HG02970 (cell line): ENCODE measurements around the gene ANKHD1.

Experiments used
- ATAC-seq: cut with Tn5 transposase; IDR thresholded peaks from one replicate; pipeline ENCODE4 v1.9.1; 2021; ENCODE audit warnings: mild to moderate bottlenecking, moderate library complexity, moderate number of reproducible peaks; ENCODE audit not compliant: unreplicated experiment, low FRiP score

Gene ANKHD1, protein sequence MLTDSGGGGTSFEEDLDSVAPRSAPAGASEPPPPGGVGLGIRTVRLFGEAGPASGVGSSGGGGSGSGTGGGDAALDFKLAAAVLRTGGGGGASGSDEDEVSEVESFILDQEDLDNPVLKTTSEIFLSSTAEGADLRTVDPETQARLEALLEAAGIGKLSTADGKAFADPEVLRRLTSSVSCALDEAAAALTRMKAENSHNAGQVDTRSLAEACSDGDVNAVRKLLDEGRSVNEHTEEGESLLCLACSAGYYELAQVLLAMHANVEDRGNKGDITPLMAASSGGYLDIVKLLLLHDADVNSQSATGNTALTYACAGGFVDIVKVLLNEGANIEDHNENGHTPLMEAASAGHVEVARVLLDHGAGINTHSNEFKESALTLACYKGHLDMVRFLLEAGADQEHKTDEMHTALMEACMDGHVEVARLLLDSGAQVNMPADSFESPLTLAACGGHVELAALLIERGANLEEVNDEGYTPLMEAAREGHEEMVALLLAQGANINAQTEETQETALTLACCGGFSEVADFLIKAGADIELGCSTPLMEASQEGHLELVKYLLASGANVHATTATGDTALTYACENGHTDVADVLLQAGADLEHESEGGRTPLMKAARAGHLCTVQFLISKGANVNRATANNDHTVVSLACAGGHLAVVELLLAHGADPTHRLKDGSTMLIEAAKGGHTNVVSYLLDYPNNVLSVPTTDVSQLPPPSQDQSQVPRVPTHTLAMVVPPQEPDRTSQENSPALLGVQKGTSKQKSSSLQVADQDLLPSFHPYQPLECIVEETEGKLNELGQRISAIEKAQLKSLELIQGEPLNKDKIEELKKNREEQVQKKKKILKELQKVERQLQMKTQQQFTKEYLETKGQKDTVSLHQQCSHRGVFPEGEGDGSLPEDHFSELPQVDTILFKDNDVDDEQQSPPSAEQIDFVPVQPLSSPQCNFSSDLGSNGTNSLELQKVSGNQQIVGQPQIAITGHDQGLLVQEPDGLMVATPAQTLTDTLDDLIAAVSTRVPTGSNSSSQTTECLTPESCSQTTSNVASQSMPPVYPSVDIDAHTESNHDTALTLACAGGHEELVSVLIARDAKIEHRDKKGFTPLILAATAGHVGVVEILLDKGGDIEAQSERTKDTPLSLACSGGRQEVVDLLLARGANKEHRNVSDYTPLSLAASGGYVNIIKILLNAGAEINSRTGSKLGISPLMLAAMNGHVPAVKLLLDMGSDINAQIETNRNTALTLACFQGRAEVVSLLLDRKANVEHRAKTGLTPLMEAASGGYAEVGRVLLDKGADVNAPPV (N-terminal part only)

DNA sequence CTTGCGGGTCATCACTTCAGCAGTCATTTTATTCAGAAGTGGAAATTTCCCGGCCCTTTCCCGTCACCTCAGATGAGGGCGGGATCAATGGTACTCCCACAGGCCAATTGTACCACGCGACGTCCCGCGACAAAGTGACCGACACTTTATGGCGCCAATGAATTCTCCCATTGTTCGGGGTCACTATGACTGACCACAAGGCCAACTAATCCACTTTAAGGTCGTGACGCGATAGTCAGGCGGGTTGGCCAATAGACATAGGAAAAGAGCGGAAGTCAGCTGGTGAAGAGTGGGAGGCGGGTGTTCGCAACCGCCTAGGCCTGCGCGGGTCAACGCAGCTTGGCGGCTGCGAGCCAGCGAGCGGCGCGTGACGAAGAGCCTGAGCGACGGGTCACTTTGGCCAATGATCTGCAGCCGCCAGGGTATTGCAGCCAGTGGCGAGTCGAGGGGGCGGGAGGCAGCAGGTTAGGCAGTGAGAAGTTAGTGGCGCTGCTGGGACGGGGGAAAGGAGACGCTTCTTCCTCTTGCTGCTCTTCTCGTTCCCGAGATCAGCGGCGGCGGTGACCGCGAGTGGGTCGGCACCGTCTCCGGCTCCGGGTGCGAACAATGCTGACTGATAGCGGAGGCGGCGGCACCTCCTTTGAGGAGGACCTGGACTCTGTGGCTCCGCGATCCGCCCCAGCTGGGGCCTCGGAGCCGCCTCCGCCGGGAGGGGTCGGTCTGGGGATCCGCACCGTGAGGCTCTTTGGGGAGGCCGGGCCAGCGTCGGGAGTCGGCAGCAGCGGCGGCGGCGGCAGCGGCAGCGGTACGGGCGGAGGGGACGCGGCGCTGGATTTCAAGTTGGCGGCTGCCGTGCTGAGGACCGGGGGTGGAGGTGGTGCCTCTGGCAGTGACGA is at the start of gene ANKHD1:
Gene ANKHD1 (plus strand): TSS at position 472 of the 896 bp plus-strand sequence. CDS start 135 bp downstream, at position 607.
- ATAC-seq = peak; percentile 92

DNA sequence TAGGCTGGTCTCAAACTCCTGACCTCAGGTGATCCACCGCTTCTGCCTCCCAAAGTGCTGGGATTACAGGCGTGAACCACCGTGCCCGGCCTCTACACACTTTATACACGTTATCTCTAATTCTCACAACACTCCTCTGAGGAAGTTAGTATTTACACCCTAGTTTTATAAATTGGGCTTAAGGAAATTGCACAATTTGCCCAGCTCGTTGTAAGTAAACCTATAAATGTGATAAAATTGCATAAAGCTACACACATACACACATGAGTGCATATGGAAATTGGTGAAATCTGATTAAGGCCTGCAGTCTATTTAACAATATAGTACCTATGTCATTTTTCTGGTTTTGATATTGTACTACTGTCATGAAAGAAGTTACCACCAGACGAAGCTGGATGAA is 46.1 kb upstream of the ANKHD1 start:
- no peak for ATAC-seq

DNA sequence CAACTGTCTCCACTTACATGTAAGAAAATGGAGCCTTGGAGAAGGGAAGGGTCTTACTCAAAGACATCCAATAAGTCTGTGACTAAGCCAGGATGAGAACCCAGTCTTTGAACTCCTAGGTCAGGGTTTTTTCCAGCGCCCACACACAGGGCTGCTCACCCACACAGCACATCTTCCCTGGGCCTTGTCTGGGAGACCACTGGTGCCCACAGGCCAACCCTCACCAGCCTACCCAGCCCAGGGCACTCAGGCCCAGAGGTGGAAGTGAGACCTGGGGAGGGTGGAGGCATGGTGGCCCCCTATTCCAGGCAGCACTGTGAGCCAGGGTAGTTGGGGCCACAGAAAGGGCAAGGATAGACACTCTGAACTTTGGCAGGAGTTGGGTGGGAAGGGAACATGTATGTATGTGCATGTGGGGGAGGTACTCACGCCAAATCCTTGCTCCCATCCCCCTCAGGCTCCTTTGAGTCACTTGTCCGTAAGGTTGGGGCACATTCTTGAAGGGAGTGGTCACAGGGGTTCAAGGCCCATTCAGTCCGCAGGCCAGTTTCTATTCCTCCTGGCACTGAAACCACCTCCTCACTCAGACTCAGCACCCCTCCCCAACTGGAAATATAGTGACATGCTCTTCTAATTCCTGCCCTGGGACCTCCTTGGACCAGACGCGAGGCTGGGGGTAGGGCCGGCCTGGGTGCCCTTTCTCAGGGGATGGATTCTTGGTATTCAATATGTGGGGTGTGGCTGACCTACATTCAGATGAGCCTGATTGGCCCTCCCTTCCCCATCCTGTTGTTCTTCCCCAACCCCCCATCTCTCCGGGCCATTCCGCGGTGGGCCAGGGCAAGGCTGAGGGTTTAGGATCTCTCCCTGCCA is 44.5 kb upstream of the ANKHD1 start:
- no peak for ATAC-seq

DNA sequence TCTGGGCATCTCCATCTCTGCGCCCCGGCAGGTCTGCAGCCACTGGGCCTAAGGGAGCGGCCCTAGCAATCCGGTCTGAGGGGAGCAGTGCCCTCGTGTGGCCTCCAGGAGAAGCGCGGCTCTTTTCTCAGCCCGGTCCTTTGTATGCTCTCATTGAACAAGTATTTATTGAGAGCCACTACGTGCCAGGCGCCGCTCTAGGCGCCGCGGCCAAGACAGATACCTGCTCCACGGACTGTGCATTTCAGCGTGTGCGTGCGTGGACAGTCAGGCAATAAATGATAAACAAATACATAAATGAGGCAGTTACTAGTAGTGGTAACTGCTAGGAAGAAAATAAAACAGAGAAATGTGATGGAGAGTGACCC is 43.9 kb upstream of the ANKHD1 start:
- peak; percentile 65 for ATAC-seq

DNA sequence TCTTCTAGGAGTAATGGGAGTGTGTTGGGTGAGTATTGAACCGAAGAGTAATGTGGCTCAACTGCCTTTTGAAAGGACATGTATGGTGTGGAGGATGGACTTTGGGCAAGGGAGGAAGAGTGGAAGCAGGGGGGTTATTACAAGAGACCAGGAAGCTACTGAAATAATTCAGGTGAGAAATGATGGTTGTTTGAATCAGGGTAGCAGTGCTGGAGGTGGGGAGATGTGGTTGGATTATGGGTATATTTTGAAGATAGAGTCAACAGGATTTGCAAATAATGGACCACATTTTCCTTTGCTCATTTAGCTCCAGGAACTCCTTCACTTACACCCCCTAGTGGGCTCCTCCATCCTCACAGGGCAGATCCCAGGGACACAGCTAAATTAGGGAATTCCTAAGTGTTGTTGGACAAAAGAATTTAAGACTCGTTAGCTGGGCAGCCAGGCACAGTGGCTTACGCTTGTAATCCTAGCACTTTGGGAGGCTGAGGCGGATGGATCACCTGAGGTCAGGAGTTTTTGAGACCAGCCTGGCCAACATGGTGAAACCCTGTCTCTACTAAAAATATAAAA is 42.8 kb upstream of the ANKHD1 start:
- ATAC-seq = no peak

DNA sequence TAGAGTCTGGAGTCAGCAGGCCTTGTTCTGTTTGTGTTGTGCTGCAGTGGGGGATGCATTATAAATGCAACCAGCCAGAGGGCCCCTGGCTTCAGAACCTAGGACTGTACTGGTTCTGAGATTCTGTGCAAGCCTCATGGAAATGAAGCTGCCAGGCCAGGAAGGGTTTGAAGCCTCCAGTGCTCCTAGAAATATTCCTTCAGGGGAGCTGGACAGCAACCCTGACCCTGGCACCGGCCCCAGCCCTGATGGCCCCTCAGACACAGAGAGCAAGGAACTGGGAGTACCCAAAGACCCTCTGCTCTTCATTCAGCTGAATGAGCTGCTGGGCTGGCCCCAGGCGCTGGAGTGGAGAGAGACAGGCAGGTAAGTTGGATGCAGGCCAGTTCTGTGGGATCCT is 41.5 kb upstream of the ANKHD1 start, which contains the start of gene SLC4A9:
Gene SLC4A9 (plus strand): TSS at position 94 of the 400 bp plus-strand sequence. CDS start 43 bp downstream, at position 137.
- no peak for ATAC-seq

DNA sequence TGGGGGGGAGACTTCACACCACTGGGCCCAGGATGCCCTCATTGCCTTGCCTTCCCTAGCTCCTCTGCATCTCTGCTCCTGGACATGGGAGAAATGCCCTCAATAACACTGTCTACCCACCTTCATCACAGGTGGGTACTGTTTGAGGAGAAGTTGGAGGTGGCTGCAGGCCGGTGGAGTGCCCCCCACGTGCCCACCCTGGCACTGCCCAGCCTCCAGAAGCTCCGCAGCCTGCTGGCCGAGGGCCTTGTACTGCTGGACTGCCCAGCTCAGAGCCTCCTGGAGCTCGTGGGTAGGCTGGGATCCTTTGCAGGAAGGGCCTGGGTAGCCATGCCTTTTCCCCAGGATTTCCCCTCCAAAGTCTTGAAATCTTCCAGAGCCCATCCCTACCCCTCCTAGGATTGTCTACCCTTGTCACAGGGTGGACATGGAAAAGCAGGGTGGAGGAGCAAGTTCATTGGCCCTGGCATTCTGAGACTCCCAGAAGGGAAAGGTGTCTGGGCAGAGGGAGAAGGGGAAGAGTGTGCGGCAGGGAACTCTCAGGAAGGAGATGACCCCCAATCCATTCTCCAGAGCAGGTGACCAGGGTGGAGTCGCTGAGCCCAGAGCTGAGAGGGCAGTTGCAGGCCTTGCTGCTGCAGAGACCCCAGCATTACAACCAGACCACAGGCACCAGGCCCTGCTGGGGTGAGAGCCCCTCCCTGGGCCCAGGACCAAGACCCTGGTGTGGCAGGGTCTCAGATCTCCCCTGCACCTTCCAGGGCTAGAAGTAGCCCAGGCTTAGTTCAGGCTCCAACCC is 40.8 kb upstream of the ANKHD1 start:
- no peak for ATAC-seq

DNA sequence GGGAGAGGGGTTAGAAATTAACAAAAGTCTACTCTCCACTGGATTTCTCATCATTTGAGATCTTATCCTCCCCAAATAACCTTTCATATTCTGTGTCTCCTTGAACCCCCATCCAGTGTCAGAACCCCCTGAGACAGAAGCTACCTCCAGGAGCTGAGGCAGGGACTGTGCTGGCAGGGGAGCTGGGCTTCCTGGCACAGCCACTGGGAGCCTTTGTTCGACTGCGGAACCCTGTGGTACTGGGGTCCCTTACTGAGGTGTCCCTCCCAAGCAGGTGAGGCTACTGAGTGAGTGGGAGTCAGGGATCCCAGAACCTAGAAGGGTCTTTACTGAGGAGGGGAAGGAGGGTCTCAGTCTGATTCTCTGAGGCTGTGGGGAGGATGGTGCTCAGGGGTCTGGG is 39.7 kb upstream of the ANKHD1 start:
- no peak for ATAC-seq

DNA sequence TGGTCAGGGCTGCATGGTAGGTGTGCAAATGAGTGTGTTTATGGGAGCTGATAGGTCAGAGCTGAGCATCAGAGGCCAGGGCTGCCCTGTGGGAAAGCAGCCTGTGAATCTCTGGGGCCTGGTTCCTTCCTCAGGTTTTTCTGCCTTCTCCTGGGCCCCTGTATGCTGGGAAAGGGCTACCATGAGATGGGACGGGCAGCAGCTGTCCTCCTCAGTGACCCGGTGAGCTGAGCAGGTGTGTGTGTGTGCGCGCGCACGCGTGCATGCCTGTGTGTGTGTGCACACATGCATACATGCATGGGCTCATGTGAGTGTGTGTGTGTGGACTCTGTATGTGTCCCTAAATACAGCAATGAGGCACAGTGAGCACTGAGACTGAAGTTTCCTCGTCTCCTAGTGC is 39.3 kb upstream of the ANKHD1 start:
- ATAC-seq = no peak

DNA sequence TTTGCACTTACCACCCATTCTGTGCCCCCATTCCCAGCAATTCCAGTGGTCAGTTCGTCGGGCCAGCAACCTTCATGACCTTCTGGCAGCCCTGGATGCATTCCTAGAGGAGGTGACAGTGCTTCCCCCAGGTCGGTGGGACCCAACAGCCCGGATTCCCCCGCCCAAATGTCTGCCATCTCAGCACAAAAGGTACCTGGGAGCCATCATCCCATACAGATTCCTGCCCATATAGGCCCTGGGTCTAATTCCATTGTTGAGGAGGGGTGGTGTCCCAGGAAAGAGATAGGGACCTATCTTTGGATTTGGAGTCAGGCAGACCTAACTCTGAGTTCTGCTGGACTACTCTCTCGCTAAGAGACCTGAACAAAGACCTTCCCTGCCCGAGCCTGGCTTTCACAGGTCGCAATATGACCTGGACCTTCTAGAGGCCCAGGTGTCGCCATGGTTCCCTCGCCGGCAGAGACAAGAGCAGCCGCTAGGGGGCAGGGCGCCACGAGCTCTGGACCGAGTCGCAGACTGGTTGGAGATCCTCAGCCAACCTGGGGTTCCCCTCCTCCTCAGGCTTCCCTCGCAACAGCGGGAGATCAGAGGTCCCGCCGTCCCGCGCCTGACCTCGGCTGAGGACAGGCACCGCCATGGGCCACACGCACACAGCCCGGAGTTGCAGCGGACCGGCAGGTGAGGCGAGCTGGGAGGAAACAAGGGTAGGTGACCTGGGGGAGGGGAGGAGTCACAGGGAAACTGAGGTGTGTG is 38.6 kb upstream of the ANKHD1 start:
- peak; percentile 72 for ATAC-seq

DNA sequence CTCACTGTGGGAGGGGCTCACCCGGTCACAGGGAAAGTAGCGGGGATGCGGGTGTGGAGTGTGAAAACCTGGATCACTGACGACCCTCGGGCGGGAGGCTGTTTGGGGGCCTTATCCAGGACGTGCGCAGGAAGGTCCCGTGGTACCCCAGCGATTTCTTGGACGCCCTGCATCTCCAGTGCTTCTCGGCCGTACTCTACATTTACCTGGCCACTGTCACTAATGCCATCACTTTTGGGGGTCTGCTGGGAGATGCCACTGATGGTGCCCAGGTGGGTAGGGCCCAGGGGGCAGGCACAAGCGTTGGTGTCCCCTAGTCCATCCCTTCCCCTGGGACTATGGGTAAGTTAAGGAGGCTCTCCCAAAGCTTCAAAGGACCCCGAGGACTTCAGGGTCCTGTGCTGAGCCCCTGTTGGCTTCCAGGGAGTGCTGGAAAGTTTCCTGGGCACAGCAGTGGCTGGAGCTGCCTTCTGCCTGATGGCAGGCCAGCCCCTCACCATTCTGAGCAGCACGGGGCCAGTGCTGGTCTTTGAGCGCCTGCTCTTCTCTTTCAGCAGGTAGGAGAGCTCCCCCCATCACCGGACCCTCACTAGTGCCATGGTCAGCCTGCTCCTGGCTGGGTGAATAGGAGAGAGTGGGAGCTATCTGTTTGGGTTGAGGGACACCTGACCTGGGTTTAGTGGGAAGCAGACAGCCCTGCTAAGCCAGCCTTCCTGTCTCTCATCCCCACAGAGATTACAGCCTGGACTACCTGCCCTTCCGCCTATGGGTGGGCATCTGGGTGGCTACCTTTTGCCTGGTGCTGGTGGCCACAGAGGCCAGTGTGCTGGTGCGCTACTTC is 37.8 kb upstream of the ANKHD1 start:
- no peak for ATAC-seq

DNA sequence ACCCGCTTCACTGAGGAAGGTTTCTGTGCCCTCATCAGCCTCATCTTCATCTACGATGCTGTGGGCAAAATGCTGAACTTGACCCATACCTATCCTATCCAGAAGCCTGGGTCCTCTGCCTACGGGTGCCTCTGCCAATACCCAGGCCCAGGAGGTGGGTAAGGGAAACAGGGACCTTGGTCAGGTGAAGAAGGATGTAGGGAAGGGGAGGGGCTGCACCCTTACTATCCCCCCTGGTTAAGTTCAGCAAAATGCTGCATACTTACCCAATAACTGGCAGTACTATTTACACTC is 37.2 kb upstream of the ANKHD1 start:
- no peak for ATAC-seq

DNA sequence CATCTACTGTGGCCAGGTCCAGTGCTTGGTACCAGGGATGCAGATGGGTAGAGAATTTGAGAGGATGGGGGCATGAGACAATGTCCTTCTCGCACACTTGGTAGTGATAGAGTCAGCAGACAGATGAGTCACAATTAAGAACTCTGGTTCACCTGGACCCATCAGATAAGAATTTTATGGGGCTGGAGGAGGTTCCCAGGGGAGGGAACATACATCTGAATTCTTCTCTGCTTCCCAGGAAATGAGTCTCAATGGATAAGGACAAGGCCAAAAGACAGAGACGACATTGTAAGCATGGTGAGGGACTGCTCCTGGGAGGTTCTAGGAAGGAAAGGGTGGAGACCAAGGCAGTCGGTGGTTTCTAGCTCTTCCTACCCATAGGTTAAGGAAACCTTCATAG is 36.4 kb upstream of the ANKHD1 start:
- ATAC-seq = no peak

DNA sequence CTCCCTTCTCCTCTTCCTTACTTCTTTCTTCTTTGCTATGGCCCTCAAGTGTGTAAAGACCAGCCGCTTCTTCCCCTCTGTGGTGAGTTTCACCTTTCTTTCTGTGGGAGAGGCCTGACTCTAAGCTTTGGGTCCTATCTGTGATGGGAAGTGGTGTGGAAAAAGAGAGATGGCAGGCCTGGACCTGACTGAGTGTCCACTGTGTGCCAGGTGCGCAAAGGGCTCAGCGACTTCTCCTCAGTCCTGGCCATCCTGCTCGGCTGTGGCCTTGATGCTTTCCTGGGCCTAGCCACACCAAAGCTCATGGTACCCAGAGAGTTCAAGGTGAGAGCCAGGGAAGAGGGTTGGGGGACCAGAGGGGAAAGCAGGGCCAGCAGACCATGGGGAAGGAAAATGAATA is 35.7 kb upstream of the ANKHD1 start:
- no peak for ATAC-seq

DNA sequence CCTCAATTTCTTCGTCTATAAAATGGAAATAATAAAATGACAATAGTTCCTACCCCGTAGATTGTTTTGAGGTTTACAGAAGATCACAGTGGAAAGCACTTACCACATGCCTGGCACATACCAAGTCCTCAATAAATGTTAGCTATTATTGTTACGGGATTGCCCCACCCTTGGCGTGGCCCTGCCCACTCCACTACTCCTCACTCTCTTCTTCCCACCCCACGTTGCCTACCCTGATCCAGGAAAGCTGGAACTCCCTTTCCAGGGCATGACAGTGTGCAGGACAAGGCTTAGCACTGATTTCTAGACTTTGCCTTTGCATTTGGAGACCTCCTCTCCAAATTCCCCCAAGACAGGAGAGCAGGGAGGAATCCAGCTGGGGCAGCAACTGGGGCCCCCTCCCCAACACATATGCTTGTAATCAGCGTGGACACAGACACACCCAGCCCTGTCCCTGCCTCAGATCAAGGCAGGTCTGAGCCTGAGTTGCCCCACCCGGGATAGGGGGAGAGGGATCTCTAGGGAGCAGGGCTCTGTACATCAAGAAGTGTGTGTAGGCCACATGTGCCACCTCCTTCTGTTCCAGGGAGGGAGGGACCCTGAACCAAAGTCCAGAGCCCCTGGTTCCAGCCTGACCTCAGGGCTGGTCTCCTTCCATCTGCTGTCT is 34.9 kb upstream of the ANKHD1 start:
- no peak for ATAC-seq
